Naive B cell (primary cell): Measurements from ENCODE around the gene EPHA3. TPM values are rescaled to one million over a fixed set of nuclear protein-coding genes. Genes with fewer than 3 reads are reported as not detected.

ENCODE experiments used
- ATAC-seq, 2 donors: fragments of 150-1000 bp; cut with Tn5 transposase; 2 replicates each; pipeline ENCODE4 v1.10.0; 2021; ENCODE audit warnings: low read depth in 2 of 2, mild to moderate bottlenecking in 2 of 2, moderate library complexity in 2 of 2
- DNase-seq: peaks from one replicate; pipeline ENCODE4 v3.0.0; 2022
- H3K27ac Mint-ChIP-seq, 6 donors: one replicate each; pipeline ENCODE4 v1.8.0; 2020 to 2022; ENCODE audit warnings: mild to moderate bottlenecking in 6 of 6, mixed read lengths in 6 of 6, moderate library complexity in 5 of 6, inconsistent platforms in 2 of 6
- H3K27me3 Mint-ChIP-seq, 3 donors: one replicate each; pipeline ENCODE4 v1.8.0; 2021 to 2022; ENCODE audit warnings: mixed read lengths in 3 of 3, mild to moderate bottlenecking in 1 of 3
- H3K36me3 Mint-ChIP-seq, 2 donors: one replicate each; pipeline ENCODE4 v1.8.0; 2020 to 2022; ENCODE audit warnings: mixed read lengths in 2 of 2, inconsistent platforms in 1 of 2, mild to moderate bottlenecking in 1 of 2
- H3K4me1 Mint-ChIP-seq, 3 donors: one replicate each; pipeline ENCODE4 v1.8.0; 2020 to 2022; ENCODE audit warnings: mixed read lengths in 3 of 3, inconsistent platforms in 1 of 3, mild to moderate bottlenecking in 1 of 3, moderate library complexity in 1 of 3
- H3K4me3 Mint-ChIP-seq, 8 donors: one replicate each; pipeline ENCODE4 v1.8.0; 2020 to 2022; ENCODE audit warnings: mild to moderate bottlenecking in 8 of 8, mixed read lengths in 8 of 8, moderate library complexity in 8 of 8, inconsistent platforms in 2 of 8
- H3K9me3 Mint-ChIP-seq, 7 donors: one replicate each; pipeline ENCODE4 v1.8.0; 2020 to 2022; ENCODE audit warnings: mixed read lengths in 7 of 7, mild to moderate bottlenecking in 5 of 7, inconsistent platforms in 2 of 7, moderate library complexity in 1 of 7
- polyA plus RNA-seq, 6 donors: library from polyadenylated mRNA; unstranded; fragments of 300-500 nt; fragmentation: Illumina TruSeq; gene quantifications; one replicate each; pipeline ENCODE4 v1.2.3, GENCODE V29; 2021; ENCODE audit warnings: low read depth in 6 of 6

The EPHA3 gene
- polyA plus RNA-seq, 6 donors from 2014 or later = not detected

DNA sequence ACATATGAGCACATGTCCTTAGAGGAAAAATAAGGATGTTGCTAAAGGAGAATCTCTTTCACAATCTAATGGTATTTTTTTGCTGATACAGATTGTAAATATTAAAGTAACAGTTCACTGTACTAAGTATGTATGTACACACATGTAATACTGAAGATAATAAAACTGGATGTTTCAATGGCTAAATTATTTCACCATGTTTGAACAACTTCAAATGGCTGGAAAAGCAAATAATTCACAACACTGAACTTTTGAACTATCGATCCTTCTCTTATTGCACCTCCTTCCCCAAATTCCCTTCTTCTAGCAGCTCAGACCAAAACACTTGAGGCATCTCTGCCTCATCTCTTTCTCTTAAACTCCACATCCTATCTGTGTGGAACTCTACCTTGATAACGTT is 149.5 kb downstream of the EPHA3 start:
- DNase-seq (no peak), ATAC-seq (no peak)
- no peaks in the 10 kb centered on the region for H3K27me3 Mint-ChIP-seq
- H3K4me1 Mint-ChIP-seq = no peaks in the 10 kb centered on the region
- H3K9me3 Mint-ChIP-seq = peaks cover 0 to 5% (median 0%) of the 10 kb centered on the region in 7 donors
- no peak overlapping the region for H3K27ac Mint-ChIP-seq
- H3K36me3 Mint-ChIP-seq = no peaks in the 10 kb centered on the region
- no peak overlapping the region for H3K4me3 Mint-ChIP-seq

DNA sequence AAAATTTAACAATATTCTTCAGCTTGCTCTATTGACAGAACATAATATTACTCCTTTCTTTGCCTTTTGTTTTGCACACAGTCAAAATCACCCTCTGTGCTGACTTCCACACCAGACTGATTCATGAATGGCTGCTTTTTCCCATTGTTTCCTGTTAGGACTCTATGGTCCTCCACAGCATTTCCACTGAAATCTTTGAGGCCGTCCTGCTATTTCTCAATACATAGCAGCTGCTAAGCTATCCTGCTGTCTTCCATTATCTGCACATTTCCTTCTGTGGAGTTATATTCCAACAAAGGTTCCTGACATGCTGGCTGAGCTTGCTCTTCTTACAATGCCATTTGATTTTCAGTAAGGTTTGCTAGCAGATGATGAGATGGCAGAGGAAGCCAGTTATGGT is 153.3 kb downstream of the EPHA3 start:
- DNase-seq (no peak), ATAC-seq (no peak)
- Mint-ChIP-seq H3K36me3 (no peaks in the 10 kb centered on the region), H3K27ac (no peak overlapping the region), H3K4me3 (no peak overlapping the region), H3K27me3 (no peaks in the 10 kb centered on the region), H3K9me3 (peaks cover 0 to 11% (median 0%) of the 10 kb centered on the region in 7 donors), H3K4me1 (peaks cover 0 to 4% (median 0%) of the 10 kb centered on the region in 3 donors)

DNA sequence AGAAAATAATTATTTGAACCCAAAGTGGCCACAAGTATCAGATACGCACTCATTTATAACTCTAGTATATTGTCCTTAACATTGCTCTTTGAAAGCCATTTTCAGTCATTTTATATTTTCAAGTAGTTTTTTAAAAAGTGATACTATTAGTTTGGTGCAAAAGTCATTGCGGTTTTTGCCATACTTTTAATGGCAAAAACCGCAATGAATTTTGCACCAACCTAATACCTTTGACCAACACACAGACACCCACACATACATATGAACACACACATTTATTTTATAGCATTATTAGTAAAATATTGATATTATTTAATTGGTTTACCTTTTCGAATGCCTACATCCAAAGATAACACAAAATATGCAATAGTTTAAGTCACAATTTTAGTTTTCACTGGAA is 154.3 kb downstream of the EPHA3 start:
- Mint-ChIP-seq H3K4me3 (no peak overlapping the region), H3K27ac (no peak overlapping the region), H3K36me3 (no peaks in the 10 kb centered on the region), H3K4me1 (peaks cover 0 to 4% (median 0%) of the 10 kb centered on the region in 3 donors), H3K27me3 (no peaks in the 10 kb centered on the region), H3K9me3 (peaks cover 0 to 11% (median 0%) of the 10 kb centered on the region in 7 donors)
- ATAC-seq (no peak), DNase-seq (no peak)

DNA sequence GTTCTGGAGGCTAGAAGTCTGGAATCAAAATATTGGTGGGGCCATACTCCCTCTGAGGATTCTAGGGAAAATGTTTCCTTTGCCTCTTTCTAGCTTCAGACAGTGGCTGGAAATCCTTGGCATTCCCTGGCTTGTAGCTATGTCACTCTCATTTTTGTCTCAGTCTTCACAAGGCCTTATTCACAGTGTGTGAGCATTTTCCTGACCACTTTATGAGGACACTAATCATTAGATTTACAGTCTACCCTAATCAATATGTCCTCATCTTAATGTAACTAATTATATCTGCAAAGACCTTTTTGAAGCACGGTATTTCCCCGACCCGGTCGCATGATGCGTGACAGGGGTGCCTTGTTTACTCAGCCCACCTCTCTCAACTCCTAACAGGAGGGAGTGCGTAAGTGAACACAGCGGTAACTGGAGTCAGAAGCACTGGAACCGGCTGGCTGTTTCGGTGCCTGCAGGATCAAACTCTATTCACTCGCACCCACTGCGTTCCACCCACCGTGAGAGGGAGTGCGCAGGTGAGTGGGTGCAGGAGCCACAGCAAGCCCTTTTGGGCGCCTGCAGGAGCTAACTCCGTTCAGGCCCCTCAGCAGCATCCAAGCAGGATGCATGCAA is 155.0 kb downstream of the EPHA3 start:
- H3K36me3 Mint-ChIP-seq = no peaks in the 10 kb centered on the region
- peak overlapping the region in 1 of 8 donors; percentile 52 for H3K4me3 Mint-ChIP-seq
- peaks cover 0 to 5% (median 0%) of the 10 kb centered on the region in 7 donors for H3K9me3 Mint-ChIP-seq
- ATAC-seq (no peak), DNase-seq (no peak)
- H3K27me3 Mint-ChIP-seq = no peaks in the 10 kb centered on the region
- no peak overlapping the region for H3K27ac Mint-ChIP-seq
- peaks cover 0 to 4% (median 0%) of the 10 kb centered on the region in 3 donors for H3K4me1 Mint-ChIP-seq

DNA sequence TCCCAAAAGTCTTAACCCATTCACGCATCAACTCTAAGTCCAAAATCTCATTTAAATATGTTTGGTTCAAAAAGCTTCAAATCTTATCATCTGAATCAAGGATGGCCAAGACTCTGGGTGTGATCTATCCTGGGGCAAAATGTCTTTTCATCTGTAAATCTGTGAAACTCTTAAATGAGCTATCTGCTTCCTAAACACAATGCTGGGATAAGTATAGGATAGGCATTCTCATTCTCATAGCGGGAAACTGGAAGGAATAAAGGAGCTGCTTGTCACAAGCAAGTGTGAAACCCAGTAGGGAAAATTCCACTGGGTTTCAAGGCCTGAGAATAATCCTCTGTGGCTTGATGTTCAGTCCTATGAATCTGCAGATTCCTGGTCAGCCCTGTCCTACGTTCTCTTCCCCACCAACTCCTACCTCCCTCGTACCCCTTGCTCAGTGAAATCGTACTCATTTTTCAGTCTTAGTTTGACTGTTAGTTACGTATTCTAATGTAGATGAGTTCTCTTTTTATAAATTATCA is 156.7 kb downstream of the EPHA3 start:
- no peaks in the 10 kb centered on the region for H3K36me3 Mint-ChIP-seq

DNA sequence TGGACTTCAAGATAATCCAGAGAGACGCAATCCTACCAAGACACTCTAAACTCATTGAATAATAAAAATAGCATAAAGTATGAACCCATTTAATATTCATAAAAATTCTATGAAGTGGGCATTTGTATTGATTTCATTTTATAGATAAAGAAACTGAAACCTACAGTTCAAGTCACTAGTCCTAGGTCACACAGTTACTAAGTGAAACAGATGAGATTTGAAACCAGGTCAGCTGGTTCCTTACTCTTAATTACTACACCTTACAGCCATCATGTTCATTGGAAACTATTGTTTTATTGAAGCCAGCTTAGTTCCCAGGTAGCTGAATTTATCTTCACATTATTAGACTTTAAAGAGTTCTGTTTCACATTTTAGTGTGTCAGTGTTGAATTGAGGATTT is 158.7 kb downstream of the EPHA3 start:
- peaks cover 0 to 5% (median 0%) of the 10 kb centered on the region in 7 donors for H3K9me3 Mint-ChIP-seq
- ATAC-seq (no peak), DNase-seq (no peak)
- H3K4me3 Mint-ChIP-seq = no peak overlapping the region
- no peaks in the 10 kb centered on the region for H3K27me3 Mint-ChIP-seq
- no peaks in the 10 kb centered on the region for H3K36me3 Mint-ChIP-seq
- H3K4me1 Mint-ChIP-seq = peaks cover 0 to 4% (median 0%) of the 10 kb centered on the region in 3 donors
- H3K27ac Mint-ChIP-seq = no peak overlapping the region

More for the DNA sequence above, 156.7 kb downstream of the EPHA3 start:
- Mint-ChIP-seq H3K9me3 (peaks cover 0 to 5% (median 0%) of the 10 kb centered on the region in 7 donors), H3K4me3 (no peak overlapping the region), H3K27ac (no peak overlapping the region), H3K27me3 (no peaks in the 10 kb centered on the region), H3K4me1 (peaks cover 0 to 4% (median 0%) of the 10 kb centered on the region in 3 donors)
- DNase-seq = no peak
- no peak for ATAC-seq

DNA sequence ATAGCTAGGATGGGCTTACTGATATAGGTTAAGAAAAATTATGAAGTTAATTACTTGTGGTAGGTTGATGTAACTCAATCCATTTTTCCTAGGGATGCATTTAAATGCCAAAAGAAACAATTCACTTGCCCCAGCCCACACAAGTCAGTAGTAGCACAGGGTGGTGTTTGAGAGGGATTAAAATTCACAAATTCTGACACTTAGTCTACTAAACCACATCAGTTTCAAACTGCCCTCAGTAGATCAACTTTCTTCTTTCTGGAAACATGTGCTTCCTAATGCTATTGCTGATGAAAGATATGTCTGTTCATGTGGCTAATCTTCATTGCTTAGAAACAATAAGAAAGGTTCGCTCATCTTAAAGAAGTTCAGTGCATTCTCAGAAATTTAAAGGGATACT is 160.6 kb downstream of the EPHA3 start:
- Mint-ChIP-seq H3K4me3 (no peak overlapping the region), H3K27me3 (no peaks in the 10 kb centered on the region), H3K36me3 (no peaks in the 10 kb centered on the region), H3K27ac (no peak overlapping the region), H3K4me1 (peaks cover 0 to 1% (median 0%) of the 10 kb centered on the region in 3 donors), H3K9me3 (peaks cover 0 to 3% (median 0%) of the 10 kb centered on the region in 7 donors)
- ATAC-seq (no peak), DNase-seq (no peak)

DNA sequence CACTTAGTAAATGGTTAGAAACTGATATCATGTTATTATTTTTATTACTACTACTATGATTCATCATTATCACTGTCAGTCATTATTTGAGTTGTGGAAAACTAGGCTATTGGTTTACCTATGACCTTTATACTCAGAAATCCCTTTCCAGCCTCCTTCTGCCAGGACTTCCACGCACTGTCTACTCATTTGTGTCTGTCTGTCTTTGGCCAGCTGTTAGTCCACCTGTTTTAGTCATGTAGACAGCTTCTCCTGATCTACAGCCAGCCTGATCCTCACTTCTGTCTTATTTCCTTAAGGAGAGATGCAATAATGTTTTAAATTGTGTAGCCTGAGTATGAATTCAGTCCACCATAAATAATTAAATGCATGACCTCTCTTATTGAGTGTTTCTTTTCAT is 162.8 kb downstream of the EPHA3 start:
- Mint-ChIP-seq H3K4me3 (no peak overlapping the region), H3K9me3 (peaks cover 0 to 2% (median 0%) of the 10 kb centered on the region in 7 donors), H3K4me1 (no peaks in the 10 kb centered on the region), H3K36me3 (no peaks in the 10 kb centered on the region), H3K27me3 (no peaks in the 10 kb centered on the region), H3K27ac (no peak overlapping the region)
- DNase-seq (no peak), ATAC-seq (no peak)

DNA sequence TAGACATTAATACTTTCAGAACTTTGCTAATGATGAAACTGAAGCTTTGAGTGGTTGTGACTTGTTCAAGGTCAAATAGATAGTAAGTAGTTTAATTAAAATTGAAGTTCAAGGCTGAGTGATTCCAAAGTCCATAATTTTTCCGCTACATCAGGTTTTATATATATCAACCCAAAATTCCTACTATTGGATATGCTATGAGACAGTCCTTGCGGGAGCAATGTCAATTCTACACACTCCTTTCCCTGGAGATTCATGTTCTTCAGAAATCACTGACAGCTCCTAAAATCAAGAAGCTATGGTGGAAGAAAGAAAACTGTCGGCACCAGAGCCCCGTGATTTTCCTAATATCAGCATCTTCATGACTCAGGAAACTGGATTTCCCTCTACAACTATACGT is 167.6 kb downstream of the EPHA3 start:
- Mint-ChIP-seq H3K9me3 (peaks cover 0 to 2% (median 0%) of the 10 kb centered on the region in 7 donors), H3K27me3 (no peaks in the 10 kb centered on the region), H3K4me1 (no peaks in the 10 kb centered on the region), H3K4me3 (no peak overlapping the region), H3K36me3 (no peaks in the 10 kb centered on the region), H3K27ac (no peak overlapping the region)
- no peak for DNase-seq
- ATAC-seq = no peak

DNA sequence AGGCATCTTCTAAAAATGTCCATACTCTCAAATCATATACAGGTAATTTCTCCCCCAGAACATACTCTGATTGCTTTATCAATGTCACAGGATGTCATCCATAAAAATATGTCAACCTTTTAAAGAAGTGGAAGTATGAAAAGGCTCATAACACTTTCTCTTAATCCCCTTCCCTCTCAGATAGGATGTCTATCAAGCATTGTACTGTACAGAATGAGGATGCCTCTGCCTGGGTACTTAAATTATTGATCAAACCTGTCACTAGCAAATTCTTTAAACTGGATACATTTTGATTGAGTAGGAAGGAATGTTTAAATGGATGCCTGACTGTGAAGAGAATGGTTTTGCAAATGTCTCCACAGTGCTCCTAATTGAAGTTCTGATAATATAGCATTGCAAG is 168.7 kb downstream of the EPHA3 start:
- no peaks in the 10 kb centered on the region for H3K4me1 Mint-ChIP-seq
- no peak overlapping the region for H3K27ac Mint-ChIP-seq
- ATAC-seq (no peak), DNase-seq (no peak)
- H3K9me3 Mint-ChIP-seq = no peaks in the 10 kb centered on the region
- H3K4me3 Mint-ChIP-seq = no peak overlapping the region
- H3K36me3 Mint-ChIP-seq = no peaks in the 10 kb centered on the region
- no peaks in the 10 kb centered on the region for H3K27me3 Mint-ChIP-seq

DNA sequence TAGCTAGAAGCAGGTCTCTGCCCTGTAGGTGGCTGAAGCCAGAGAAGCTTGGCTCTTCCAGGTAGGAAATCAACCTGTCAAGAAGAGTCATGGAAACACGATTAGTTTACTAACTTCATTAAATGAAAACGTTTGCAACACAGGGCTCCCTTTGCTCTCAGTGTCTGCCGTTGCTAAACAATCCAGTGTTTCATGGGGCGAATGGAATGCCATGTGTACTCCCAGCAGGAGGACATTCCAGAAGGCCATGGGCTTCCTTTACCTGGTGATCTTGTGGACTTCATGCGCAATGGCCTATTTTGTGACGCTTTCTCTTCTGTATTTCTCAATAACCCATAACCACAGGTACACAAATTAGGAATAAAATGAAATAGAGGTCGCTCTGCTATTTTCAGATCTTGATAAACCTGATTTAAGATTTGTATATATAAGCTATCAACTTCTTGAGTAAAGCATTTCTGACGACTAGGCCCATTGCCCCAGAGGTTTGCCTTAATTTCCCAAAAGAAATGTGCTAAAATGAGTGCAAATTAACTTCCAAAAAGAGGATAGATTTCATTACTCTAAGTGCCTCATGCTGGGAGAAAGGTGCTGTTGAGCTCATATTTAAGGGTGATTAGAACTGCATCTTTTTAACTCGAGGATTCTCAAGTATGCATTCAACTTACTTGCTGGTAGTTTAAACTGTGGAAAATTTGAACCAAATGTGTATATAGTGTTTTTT is 171.0 kb downstream of the EPHA3 start:
- Mint-ChIP-seq H3K9me3 (no peaks in the 10 kb centered on the region), H3K4me1 (no peaks in the 10 kb centered on the region), H3K4me3 (no peak overlapping the region), H3K36me3 (no peaks in the 10 kb centered on the region), H3K27me3 (no peaks in the 10 kb centered on the region), H3K27ac (no peak overlapping the region)
- ATAC-seq = no peak
- no peak for DNase-seq

DNA sequence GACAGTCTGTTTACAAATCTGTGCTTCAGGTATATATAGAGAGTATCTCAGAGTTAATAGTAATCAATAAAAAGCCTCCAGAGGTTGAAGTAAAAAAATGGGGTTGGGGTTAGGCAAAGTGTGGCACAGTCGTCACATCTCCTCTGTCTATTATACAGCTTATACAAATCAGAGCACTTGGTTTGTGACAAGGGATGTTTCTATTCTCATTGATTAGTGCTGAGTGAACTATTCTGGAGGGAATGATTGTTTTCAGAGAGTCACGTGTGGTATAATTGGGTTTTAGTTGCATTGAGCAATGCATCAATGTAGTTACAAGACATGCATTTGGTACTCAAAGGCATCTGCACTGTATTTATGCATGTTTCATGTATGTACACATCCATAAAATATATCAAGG is 172.9 kb downstream of the EPHA3 start:
- H3K27ac Mint-ChIP-seq = no peak overlapping the region
- DNase-seq = no peak
- H3K27me3 Mint-ChIP-seq = no peaks in the 10 kb centered on the region
- ATAC-seq = no peak
- H3K4me1 Mint-ChIP-seq = no peaks in the 10 kb centered on the region
- peaks cover 0 to 2% (median 0%) of the 10 kb centered on the region in 7 donors for H3K9me3 Mint-ChIP-seq
- no peak overlapping the region for H3K4me3 Mint-ChIP-seq
- H3K36me3 Mint-ChIP-seq = no peaks in the 10 kb centered on the region

DNA sequence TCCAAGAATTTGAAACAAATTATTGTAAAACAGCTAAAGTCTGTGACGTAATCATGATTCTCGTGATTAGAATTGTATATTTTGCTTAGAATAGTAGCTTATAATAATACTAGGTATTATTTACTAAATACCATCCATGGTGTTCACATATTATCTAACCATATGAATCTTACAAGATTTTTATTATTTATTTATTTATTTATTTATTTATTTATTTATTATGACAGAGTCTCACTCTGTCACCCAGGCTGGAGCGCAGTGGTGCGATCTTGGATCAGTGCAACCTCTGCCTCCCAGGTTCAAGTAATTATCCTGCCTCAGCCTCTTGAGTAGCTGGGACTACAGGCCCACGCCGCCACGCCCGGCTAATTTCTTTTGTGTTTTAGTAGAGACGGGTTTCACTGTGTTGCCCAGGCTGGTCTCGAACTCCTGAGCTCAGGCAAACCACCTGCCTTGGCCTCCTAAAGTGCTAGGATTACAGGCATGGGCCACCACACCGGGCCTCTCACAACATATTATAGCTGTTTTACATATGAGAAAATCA is 173.5 kb downstream of the EPHA3 start:
- Mint-ChIP-seq H3K27ac (peak overlapping the region in 1 of 6 donors; percentile 47), H3K36me3 (no peaks in the 10 kb centered on the region), H3K4me1 (no peaks in the 10 kb centered on the region), H3K4me3 (no peak overlapping the region), H3K9me3 (peaks cover 0 to 4% (median 1%) of the 10 kb centered on the region in 7 donors), H3K27me3 (no peaks in the 10 kb centered on the region)
- DNase-seq = no peak
- ATAC-seq = no peak
